Measurements from ENCODE around the gene TGM3.
"Not testable (repeated sequence)": the region's sequence is repeated elsewhere in the genome, so short reads cannot be mapped to it uniquely, and the experiment has no call there.

TGM3 gene

GRCh38 chr20:2295886-2296515 lies at the start of gene TGM3:
Gene TGM3 (plus strand): TSS chr20:2296001. CDS start chr20:2296064, 63 bp downstream.
- DNase-seq, result no peak

- DNase-seq, result no peak
These were observed 49.7 kb upstream of the TGM3 start for GRCh38 chr20:2246069-2246491.

- no peak for DNase-seq
These were observed 47.0 kb upstream of the TGM3 start for GRCh38 chr20:2248837-2249236.

GRCh38 chr20:2249935-2250334 lies 45.9 kb upstream of the TGM3 start:
- DNase-seq, result no peak

GRCh38 chr20:2252419-2252997 lies 43.3 kb upstream of the TGM3 start:
- DNase-seq, result no peak

- no peak for DNase-seq
These were observed 42.5 kb upstream of the TGM3 start for GRCh38 chr20:2253256-2253655.

- DNase-seq, result no peak
These were observed 41.5 kb upstream of the TGM3 start for GRCh38 chr20:2254333-2254732.

- no peak for DNase-seq
These were observed 39.8 kb upstream of the TGM3 start for GRCh38 chr20:2255926-2256531.

GRCh38 chr20:2259731-2260130 lies 36.1 kb upstream of the TGM3 start:
- DNase-seq, result no peak

GRCh38 chr20:2260250-2260649 lies 35.6 kb upstream of the TGM3 start:
- no peak for DNase-seq

- no peak for DNase-seq
These were observed 34.7 kb upstream of the TGM3 start for GRCh38 chr20:2261046-2261485.

GRCh38 chr20:2261629-2262028 lies 34.2 kb upstream of the TGM3 start:
- no peak for DNase-seq

GRCh38 chr20:2264118-2264517 lies 31.7 kb upstream of the TGM3 start:
- DNase-seq, result no peak

GRCh38 chr20:2264621-2265374 lies 31.0 kb upstream of the TGM3 start:
- not testable (repeated sequence) for DNase-seq

GRCh38 chr20:2273634-2274302 lies 22.0 kb upstream of the TGM3 start:
- no peak for DNase-seq

GRCh38 chr20:2276015-2276414 lies 19.8 kb upstream of the TGM3 start:
- DNase-seq, result no peak

GRCh38 chr20:2279253-2279779 lies 16.5 kb upstream of the TGM3 start:
- DNase-seq, result no peak

- DNase-seq, result no peak
These were observed 15.7 kb upstream of the TGM3 start for GRCh38 chr20:2280082-2280481.

GRCh38 chr20:2281563-2281962 lies 14.2 kb upstream of the TGM3 start:
- no peak for DNase-seq

- DNase-seq, result no peak
These were observed 13.6 kb upstream of the TGM3 start for GRCh38 chr20:2282181-2282580.

- no peak for DNase-seq
These were observed 11.9 kb upstream of the TGM3 start for GRCh38 chr20:2283706-2284423.

- DNase-seq, result no peak
These were observed 10.6 kb upstream of the TGM3 start for GRCh38 chr20:2285193-2285592.

Data from NCI-H2081 (cell line).